A673 (cell line): Measurements from ENCODE around the gene FOLR2. TPM values are rescaled to one million over a fixed set of nuclear protein-coding genes. Genes with fewer than 3 reads are reported as not detected.

Experiments
- BruUV-seq: library from RNA; stranded (reverse); fragments of 400-500 nt; replicated peaks from 2 replicates; lab custom pipeline; 2021; lab: Mats Ljungman, UMichigan
- CTCF ChIA-PET: fragments of 300-600 bp; sonication (Branson Sonifier 250); formaldehyde crosslinking; loops from one replicate; lab custom pipeline; 2022; ENCODE audit warnings: antibody characterized with exemption; lab: Charles Lee
- POLR2A ChIA-PET: fragments of 300-600 bp; sonication (Branson Sonifier 250); formaldehyde crosslinking; loops from one replicate; lab custom pipeline; 2022; ENCODE audit warnings: antibody characterized with exemption; ENCODE audit not compliant: low non-redundant PET; lab: Charles Lee
- DNase-seq: peaks from one replicate; pipeline ENCODE4 v3.0.0-alpha.2; 2015; ENCODE audit warnings: low spot score
- H3K27ac ChIP-seq: fragments of 200-600 bp; sonication (generic); 2 replicates; pipeline ENCODE4 v1.5.1; 2016; ENCODE audit warnings: mixed run types, low read depth, mild to moderate bottlenecking, mixed read lengths, antibody characterized with exemption, low read length; ENCODE audit not compliant: poor library complexity, severe bottlenecking
- H3K27me3 ChIP-seq: fragments of 200-600 bp; sonication (generic); replicated peaks from 2 replicates; pipeline ENCODE4 v1.6.1; 2017; ENCODE audit warnings: mixed run types, low read depth, mild to moderate bottlenecking, mixed read lengths, antibody characterized with exemption, low read length; ENCODE audit not compliant: insufficient read depth, poor library complexity
- H3K36me3 ChIP-seq: fragments of 200-600 bp; sonication (generic); 2 replicates; pipeline ENCODE4 v1.6.1; 2016; ENCODE audit warnings: mixed run types, mild to moderate bottlenecking, mixed read lengths, antibody characterized with exemption, low read length; ENCODE audit not compliant: insufficient read depth, poor library complexity, severe bottlenecking
- H3K4me1 ChIP-seq: fragments of 200-600 bp; sonication (generic); 2 replicates; pipeline ENCODE4 v1.6.1; 2017; ENCODE audit warnings: mixed run types, mild to moderate bottlenecking, mixed read lengths, antibody characterized with exemption, low read length; ENCODE audit not compliant: insufficient read depth, poor library complexity, severe bottlenecking
- H3K4me3 ChIP-seq: fragments of 200-600 bp; sonication (generic); 2 replicates; pipeline ENCODE4 v1.5.1; 2016; ENCODE audit warnings: low read depth, mixed run types, mild to moderate bottlenecking, mixed read lengths, low read length; ENCODE audit not compliant: poor library complexity, severe bottlenecking
- H3K9me3 ChIP-seq: fragments of 200-600 bp; sonication (generic); 2 replicates; pipeline ENCODE4 v1.6.1; 2016; ENCODE audit warnings: mixed run types, low read depth, mild to moderate bottlenecking, mixed read lengths, antibody characterized with exemption, low read length; ENCODE audit not compliant: poor library complexity, severe bottlenecking
- CTCF ChIP-seq: fragments of 300-800, 200-600 bp; sonication (generic); conservative IDR thresholded peaks from 2 replicates; pipeline ENCODE4 v1.5.1; 2017; ENCODE audit warnings: low read depth, mild to moderate bottlenecking, antibody characterized with exemption, low read length, moderate library complexity, mixed read lengths
- EZH2 ChIP-seq: fragments of 200-600 bp; sonication (generic); IDR thresholded peaks from 2 replicates; pipeline ENCODE4 v1.6.1; 2017; ENCODE audit warnings: borderline replicate concordance, low read depth, mild to moderate bottlenecking, mixed read lengths, antibody characterized with exemption, low read length; ENCODE audit not compliant: poor library complexity, severe bottlenecking
- intact Hi-C: fragments of 100-400 bp; cut with micrococcal nuclease; formaldehyde crosslinking; loops from one replicate; pipeline ENCODE4 v1.10.0; 2022; ENCODE audit not compliant: unreplicated experiment
- total RNA-seq: library from RNA; stranded (reverse); gene quantifications from 2 replicates; pipeline ENCODE4 v1.2.3, GENCODE V29; 2021

Gene FOLR2
- total RNA-seq, 1 experiment from 2014 or later = not detected

DNA sequence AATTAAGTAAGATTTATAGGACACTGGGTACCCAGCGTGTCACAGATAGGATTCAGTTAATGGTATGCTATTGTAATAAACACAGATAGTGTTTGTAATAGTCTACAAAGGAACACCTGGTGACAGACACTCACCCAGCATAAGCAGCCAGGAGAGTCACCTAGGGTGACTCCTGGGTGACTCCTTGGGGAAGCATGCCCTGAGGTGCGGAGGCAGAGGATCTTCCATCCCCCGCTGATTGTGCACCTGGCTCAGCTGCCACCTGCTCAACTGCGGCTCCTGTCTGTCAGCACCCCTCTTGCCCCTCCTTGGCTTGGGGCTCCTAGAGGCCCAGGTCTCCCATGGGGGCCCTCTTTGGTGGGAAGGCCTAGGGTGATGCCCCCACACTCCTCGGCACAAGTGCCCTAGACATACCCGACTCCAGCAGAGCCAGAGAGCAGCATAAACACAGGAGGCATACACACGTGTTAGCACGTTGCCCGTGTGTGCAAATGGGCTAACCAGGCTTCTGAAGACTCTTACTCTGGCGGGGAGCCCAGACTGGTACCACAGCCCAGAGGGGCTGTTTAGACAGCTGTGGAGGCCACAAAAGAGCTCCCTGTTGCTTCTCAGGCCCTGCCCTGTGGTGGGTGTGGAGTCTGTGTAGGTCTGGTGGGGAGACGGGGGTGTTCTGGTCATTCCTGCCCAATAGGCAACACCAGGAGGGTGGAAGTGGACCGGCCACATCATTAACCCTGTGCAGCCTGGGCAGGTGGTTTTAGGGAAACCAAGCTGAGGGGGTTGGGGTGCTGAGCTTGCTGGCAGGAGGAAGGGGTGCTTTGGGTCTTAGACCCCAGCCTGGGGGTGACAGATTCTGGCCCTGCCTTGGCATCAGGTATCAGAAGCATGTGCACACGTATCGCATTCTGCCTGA lies 11.0 kb downstream of the FOLR2 start:
- Histone ChIP-seq H3K36me3 (peaks cover 40% of the 10 kb centered on the region), H3K9me3 (no peaks in the 10 kb centered on the region), H3K4me3 (no peak overlapping the region), H3K27ac (no peak overlapping the region), H3K4me1 (peaks cover 3% of the 10 kb centered on the region), H3K27me3 (no peaks in the 10 kb centered on the region)
- intact Hi-C loops = no loop called here
- no TSS peak for BruUV-seq
- TF ChIP-seq EZH2 = no peak
- no peak for TF ChIP-seq CTCF
- POLR2A ChIA-PET = no interaction called here
- DNase-seq = no peak
- CTCF ChIA-PET = no interaction called here

GRCh38 chr11:72228229-72228843 lies 11.7 kb downstream of the FOLR2 start:
- POLR2A ChIA-PET = no interaction called here
- no peaks in the 10 kb centered on the region for H3K9me3 ChIP-seq
- intact Hi-C loops = no loop called here
- DNase-seq = no peak
- CTCF ChIA-PET = no interaction called here
- H3K4me3 ChIP-seq = no peak overlapping the region
- no peak overlapping the region for H3K27ac ChIP-seq
- BruUV-seq = no TSS peak
- H3K27me3 ChIP-seq = no peaks in the 10 kb centered on the region
- TF ChIP-seq EZH2 (no peak), CTCF (no peak)
- no peaks in the 10 kb centered on the region for H3K4me1 ChIP-seq
- H3K36me3 ChIP-seq = peaks cover 40% of the 10 kb centered on the region

DNA sequence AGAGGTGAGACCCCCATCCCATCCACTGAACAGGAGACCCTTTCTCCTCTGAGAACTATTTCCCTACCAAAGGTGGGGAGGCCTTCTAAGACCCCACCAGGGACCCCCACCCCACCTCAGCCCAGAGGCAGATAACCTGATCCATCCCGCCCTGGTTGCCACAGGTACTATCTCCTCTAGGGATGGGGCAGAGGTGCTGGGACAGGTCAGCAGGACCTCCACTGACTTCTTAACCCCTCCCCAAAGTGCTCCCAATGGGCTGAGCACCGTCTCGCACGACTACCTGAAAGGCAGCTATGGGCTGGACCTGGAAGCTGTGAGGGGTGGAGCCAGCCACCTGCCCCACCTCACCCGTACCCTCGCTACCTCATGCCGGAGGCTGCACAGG lies 12.2 kb downstream of the FOLR2 start:
- Histone ChIP-seq H3K9me3 (no peaks in the 10 kb centered on the region), H3K27me3 (no peaks in the 10 kb centered on the region), H3K27ac (no peak overlapping the region), H3K4me3 (no peak overlapping the region), H3K4me1 (no peaks in the 10 kb centered on the region), H3K36me3 (peaks cover 40% of the 10 kb centered on the region)
- DNase-seq = no peak
- intact Hi-C loops = no loop called here
- TF ChIP-seq CTCF (no peak), EZH2 (no peak)
- BruUV-seq = no TSS peak
- ChIA-PET CTCF (no interaction called here), POLR2A (no interaction called here)
